M059J (cell line): ENCODE measurements around the gene PCYOX1L. TPM values are rescaled to one million over a fixed set of nuclear protein-coding genes. Genes with fewer than 3 reads are reported as not detected.

Experiments
- total RNA-seq: library from RNA; depleted of rRNA; stranded (reverse); fragments of >200 nt; shearing (Covaris generic); gene quantifications from 2 replicates; pipeline ENCODE4 v1.2.3, GENCODE V29; 2014; rRNA removed

The PCYOX1L gene
- total RNA-seq, 1 experiment from 2014 or later = 12.0 TPM

Other genes starting within 250 kb of the PCYOX1L start
- gene ABLIM3, start 216.6 kb upstream of the PCYOX1L start, total RNA-seq = 36.7 and 40.7 TPM in 2 replicates
- 6.5 and 9.1 TPM in 2 replicates for gene AFAP1L1, start 86.2 kb upstream of the PCYOX1L start, total RNA-seq
- 14.1 and 20.3 TPM in 2 replicates for gene GRPEL2, start 12.5 kb upstream of the PCYOX1L start, total RNA-seq
- gene IL17B, start 21.2 kb downstream of the PCYOX1L start, total RNA-seq = not detected in 2 replicates
- gene CSNK1A1, start 193.4 kb downstream of the PCYOX1L start, total RNA-seq = 182 and 247 TPM in 2 replicates
- gene ARHGEF37, start 223.5 kb downstream of the PCYOX1L start, total RNA-seq = 0.15 and 0.20 TPM in 2 replicates